ENCODE measurements around the gene SHKBP1. TPM values are rescaled to one million over a fixed set of nuclear protein-coding genes. Genes with fewer than 3 reads are reported as not detected.

The SHKBP1 gene
- total and polyA plus RNA-seq, 8 donors = 15.8 to 102 (median 73.4) TPM

GRCh38 chr19:40612831-40613689 is 36.4 kb downstream of the SHKBP1 start:
- Histone ChIP-seq H3K27ac (peak overlapping the region; percentile 79 to 89 (median 86)), H3K4me1 (peaks cover 10 to 65% (median 48%) of the 10 kb centered on the region in 4 donors), H3K9me3 (no peaks in the 10 kb centered on the region), H3K36me3 (peaks cover 0 to 6% (median under 1%) of the 10 kb centered on the region in 4 donors), H3K4me3 (peak overlapping the region; percentile 57 to 71 (median 61)), H3K27me3 (peaks cover 0 to 33% (median 0%) of the 10 kb centered on the region in 3 donors)
- intact Hi-C loops (cut with DNase I; ENCODE audit: low total_unique reads) = no loop called here
- 26 to 59% (median 35%) methylated on average over 24 to 50 of the region's 50 CpGs for WGBS, 5 donors
- TF ChIP-seq POLR2AphosphoS5 (IDR thresholded peaks at IDR 0.05) (no peak), CTCF (IDR thresholded peaks at IDR 0.05) (no peak), EP300 (IDR thresholded peaks at IDR 0.05) (no peak), POLR2A (IDR thresholded peaks at IDR 0.05) (no peak)
- DNase-seq = peak; percentile 72 to 83

- H3K27ac ChIP-seq = peak overlapping the region; percentile 79 to 89 (median 86)
- H3K9me3 ChIP-seq = no peaks in the 10 kb centered on the region
- H3K4me3 ChIP-seq = peak overlapping the region; percentile 57 to 71 (median 61)
- DNase-seq = peak; percentile 83 to 94
- H3K27me3 ChIP-seq = peaks cover 0 to 33% (median 0%) of the 10 kb centered on the region in 3 donors
- peaks cover 0 to 8% (median 7%) of the 10 kb centered on the region in 4 donors for H3K36me3 ChIP-seq
- intact Hi-C loops (cut with DNase I; ENCODE audit: low total_unique reads) = no loop called here
- peaks cover 10 to 59% (median 47%) of the 10 kb centered on the region in 4 donors for H3K4me1 ChIP-seq
- 2 to 10% (median 3%) methylated on average over 46 to 67 of the region's 67 CpGs for WGBS, 5 donors
- TF ChIP-seq POLR2AphosphoS5 (IDR thresholded peaks at IDR 0.05) (peak in 2 of 3 donors; percentile 35 to 66), POLR2A (IDR thresholded peaks at IDR 0.05) (no peak), EP300 (IDR thresholded peaks at IDR 0.05) (no peak)
Observed at GRCh38 chr19:40613690-40614621, 37.3 kb downstream of the SHKBP1 start.

GRCh38 chr19:40614622-40615411 is 38.1 kb downstream of the SHKBP1 start:
- DNase-seq = peak; percentile 82 to 94
- no peaks in the 10 kb centered on the region for H3K9me3 ChIP-seq
- intact Hi-C loops (cut with DNase I; ENCODE audit: low total_unique reads) = no loop called here
- peak overlapping the region; percentile 57 to 71 (median 61) for H3K4me3 ChIP-seq
- H3K36me3 ChIP-seq = peaks cover 6 to 17% (median 14%) of the 10 kb centered on the region in 4 donors
- peaks cover 0 to 28% (median 0%) of the 10 kb centered on the region in 3 donors for H3K27me3 ChIP-seq
- TF ChIP-seq POLR2AphosphoS5 (IDR thresholded peaks at IDR 0.05) = peak in 1 of 3 donors; percentile 18
- TF ChIP-seq EP300 (IDR thresholded peaks at IDR 0.05) = no peak
- H3K27ac ChIP-seq = peak overlapping the region; percentile 79 to 89 (median 86)
- peaks cover 10 to 51% (median 43%) of the 10 kb centered on the region in 4 donors for H3K4me1 ChIP-seq
- WGBS, 5 donors = 5 to 12% (median 9%) methylated on average over 27 of the region's 27 CpGs

- intact Hi-C loops (cut with DNase I; ENCODE audit: low total_unique reads) = no loop called here
- 79 to 92% (median 83%) methylated on average over 5 of the region's 5 CpGs for WGBS, 5 donors
- peaks cover 0 to 22% (median 0%) of the 10 kb centered on the region in 3 donors for H3K27me3 ChIP-seq
Observed at GRCh38 chr19:40616178-40616577, 39.5 kb downstream of the SHKBP1 start.

More at GRCh38 chr19:40616178-40616577, 39.5 kb downstream of the SHKBP1 start:
- H3K9me3 ChIP-seq = no peaks in the 10 kb centered on the region
- H3K36me3 ChIP-seq = peaks cover 7 to 31% (median 27%) of the 10 kb centered on the region in 4 donors
- no peak overlapping the region for H3K4me3 ChIP-seq
- no peak for TF ChIP-seq CTCF (IDR thresholded peaks at IDR 0.05)
- TF ChIP-seq POLR2A (IDR thresholded peaks at IDR 0.05) = no peak
- no peak for TF ChIP-seq POLR2AphosphoS5 (IDR thresholded peaks at IDR 0.05)
- no peak for TF ChIP-seq EP300 (IDR thresholded peaks at IDR 0.05)
- peaks cover 0 to 39% (median 29%) of the 10 kb centered on the region in 4 donors for H3K4me1 ChIP-seq
- DNase-seq = no peak
- H3K27ac ChIP-seq = peak overlapping the region in 3 of 5 donors; percentile 83 to 87 (median 86)
